Frontal cortex (tissue), 4 donors: ENCODE measurements around the gene KANK2. TPM values are rescaled to one million over a fixed set of nuclear protein-coding genes. Genes with fewer than 3 reads are reported as not detected.
"Not testable (repeated sequence)": the region's sequence is repeated elsewhere in the genome, so short reads cannot be mapped to it uniquely, and the experiment has no call there.

Source experiments
- DNase-seq, 2 donors: peaks; one replicate each; pipeline ENCODE4 v3.0.0; 2012; ENCODE audit warnings: low spot score in 2 of 2
- FAIRE-seq: peaks from 2 replicates; lab custom pipeline; 2012; peaks lifted over from hg19 to GRCh38; lab: Jason Lieb, UNC
- total RNA-seq: library from RNA; depleted of rRNA; stranded (reverse); fragments of >200 nt; gene quantifications from one replicate; pipeline ENCODE4 v1.2.3, GENCODE V29; 2014
- donor health status: control.
- donor health status: control.
- donor health status: control.

The KANK2 gene
- total RNA-seq, 1 donor from 2014 or later = 7.3 TPM

DNA sequence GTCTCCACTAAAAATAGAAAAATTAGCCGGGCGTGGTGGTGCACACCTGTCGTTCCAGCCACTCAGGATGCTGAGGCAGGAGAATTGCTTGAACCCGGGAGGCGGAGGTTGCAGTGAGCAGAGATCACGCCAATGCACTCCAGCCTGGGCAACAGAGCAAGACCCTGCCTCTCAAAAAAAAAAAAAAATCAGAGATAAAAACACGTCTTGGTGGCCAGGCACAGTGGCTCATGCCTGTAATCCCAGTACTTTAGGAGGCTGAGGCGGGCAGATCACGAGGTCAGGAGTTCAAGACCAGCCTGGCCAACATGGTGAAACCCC, 18.2 kb downstream of the KANK2 start:
- DNase-seq, FAIRE-seq: not testable (repeated sequence)

DNA sequence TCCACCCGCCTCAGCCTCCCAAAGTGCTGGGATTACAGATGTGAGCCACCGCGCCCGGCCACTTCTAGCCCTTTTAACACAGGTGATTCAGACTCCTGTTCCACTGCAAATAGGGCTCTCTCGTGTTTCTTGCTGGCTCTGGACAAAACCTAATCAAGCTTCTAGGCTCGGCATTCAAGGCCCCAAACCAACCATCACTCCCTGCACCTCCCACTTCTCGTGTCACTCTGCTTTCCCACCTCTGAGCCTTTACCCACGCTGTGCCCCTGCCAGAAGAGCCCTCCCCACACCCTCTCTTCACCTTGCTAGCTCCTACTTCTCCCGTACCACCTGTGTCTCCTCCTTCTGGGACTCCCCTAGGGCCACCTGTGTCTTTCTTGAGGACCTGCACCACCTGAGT, 19.8 kb downstream of the KANK2 start:
- no peak for FAIRE-seq
- peak in 1 of 2 donors; percentile 13 for DNase-seq

DNA sequence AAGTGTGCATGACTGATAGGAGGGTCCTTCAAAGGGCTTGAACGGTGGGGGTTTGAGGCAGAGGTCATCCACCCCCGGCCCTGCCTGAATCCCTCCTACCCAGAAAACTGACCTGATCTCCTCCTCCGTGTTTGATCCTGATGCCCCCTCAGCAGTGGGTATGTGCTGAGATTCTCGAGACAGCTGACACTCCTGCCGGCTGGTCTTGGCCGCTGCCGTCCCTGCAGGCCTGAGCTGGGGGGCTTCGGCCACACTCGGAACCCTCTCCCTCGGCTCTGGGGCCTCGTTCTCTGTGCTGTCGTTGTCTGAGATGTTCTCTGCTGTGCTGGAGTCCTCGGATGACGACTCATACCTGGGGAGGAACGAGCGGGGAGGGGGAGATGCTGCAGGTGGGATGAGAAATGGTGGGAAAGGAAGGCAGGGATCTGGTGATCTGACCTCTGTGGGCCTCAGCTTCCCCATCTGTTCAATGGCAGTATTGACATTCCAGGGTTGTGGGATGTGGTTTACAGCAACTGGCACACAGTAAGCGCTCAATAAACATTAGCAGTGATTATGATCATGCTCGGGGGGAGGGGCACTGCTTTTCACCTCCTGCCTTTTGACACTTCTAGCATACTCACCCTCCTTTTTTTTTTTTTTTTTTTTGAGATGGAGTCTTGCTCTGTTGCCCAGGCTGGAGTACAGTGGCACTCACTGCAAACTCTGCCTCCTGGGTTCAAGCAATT, 20.7 kb downstream of the KANK2 start:
- DNase-seq = no peak
- no peak for FAIRE-seq

DNA sequence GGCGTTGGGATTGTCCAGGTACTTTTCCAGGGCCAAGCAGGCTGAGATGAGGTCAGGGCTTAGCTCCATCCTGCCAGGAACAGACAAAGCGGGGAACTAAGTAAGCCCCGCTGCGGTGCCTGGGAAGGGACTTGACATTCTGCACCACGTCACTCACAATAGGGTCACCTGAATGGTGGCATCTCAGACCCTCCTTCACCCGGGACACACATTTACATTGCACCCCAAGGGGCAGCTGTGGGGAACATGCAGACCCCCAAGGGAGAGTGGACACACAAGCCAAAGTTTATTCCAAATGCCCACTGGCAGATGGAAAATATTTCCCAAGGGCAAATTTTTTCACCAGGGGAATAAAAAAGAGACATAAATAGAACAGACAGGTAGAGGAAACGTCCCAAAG, 21.4 kb downstream of the KANK2 start:
- FAIRE-seq (no peak), DNase-seq (no peak)

DNA sequence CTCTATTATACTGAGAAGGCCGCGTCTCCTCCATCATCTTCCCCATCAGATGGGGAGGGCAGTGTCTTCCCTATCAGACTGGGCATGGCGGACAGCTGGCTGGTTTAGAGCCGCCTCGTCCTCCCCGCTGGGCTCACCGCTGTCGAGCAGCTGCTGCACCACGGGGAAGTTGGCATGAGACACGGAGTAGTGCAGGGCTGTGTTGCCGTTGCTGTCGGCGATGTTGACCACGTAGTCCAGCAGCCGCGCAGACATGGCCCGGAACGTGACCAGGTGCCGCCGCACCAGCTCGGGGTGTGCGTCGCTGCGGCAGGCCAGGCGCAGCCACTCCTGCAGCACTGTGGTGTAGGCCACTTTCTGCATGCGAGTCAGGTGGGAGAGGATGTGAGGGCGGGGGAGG, 23.0 kb downstream of the KANK2 start:
- DNase-seq = no peak

DNA sequence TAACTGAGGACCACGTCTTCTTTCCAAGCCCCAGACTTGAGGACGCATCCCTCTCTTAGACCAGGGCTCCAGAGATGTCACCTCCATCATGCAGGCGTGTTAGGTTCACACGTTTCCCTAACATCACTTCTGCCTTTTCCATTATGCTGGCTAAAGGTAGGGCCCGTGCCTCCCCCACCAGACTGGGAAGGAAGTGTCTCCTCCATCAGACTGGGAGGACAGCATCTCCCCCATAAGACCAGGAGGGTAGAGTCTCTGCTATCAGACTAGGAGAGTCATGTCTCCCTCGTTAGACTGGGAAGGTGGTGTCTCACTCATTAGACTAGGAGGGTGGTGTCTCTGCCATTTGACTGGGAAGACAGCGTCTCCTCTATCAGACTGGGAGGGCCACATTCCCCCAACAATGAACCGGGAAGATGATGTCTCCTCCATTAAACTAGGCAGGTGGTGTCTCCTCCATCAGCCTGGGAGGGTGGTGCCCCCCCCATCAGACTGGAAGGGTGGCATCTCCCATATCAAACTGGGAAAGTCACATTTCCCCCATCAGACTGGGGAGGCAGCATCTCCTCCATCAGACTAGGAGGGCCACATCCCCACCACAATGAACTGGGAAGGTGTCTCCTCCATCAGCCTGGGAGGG, 23.7 kb downstream of the KANK2 start:
- DNase-seq (no peak), FAIRE-seq (no peak)

More for the DNA sequence above, 23.0 kb downstream of the KANK2 start:
- no peak for FAIRE-seq

DNA sequence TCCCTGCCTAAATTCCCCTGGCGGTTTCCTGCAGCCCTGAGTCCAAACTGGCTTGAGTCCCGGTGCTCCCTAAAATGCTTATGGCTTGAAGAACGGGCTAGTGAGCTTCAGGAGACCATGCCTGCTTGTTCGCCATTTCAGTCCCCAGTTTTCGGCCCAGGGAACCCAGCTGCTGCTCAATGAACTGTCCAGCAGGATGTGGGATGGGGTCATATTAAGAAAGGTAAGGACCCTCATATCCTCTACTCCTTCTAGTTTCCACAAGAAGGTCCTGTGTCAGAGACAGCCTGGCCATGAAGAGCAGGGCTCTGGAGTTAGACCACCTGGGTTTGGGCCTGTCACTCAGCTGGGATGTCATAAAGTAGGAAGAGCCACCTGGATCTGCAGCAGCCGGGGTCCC, 24.8 kb downstream of the KANK2 start:
- no peak for FAIRE-seq
- no peak for DNase-seq

DNA sequence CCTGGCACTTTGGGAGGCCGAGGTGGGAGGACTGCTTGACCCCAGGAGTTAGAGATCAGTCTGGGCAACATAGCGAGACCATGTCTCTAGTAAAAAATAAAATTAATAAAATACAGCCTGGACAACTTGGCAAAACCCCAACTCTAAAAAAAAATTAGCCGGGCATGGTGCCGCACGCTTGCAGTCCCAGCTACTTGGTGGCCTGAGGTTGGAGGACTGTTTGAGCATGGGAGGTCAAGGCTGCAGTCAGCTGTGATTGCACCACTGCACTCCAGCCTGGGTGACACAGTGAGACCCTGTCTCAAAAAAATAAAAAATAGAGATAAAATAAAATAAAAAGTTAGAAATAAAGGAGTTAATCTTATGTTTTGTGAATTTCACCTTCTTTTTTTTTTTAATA, 26.2 kb downstream of the KANK2 start:
- DNase-seq (no peak), FAIRE-seq (no peak)

DNA sequence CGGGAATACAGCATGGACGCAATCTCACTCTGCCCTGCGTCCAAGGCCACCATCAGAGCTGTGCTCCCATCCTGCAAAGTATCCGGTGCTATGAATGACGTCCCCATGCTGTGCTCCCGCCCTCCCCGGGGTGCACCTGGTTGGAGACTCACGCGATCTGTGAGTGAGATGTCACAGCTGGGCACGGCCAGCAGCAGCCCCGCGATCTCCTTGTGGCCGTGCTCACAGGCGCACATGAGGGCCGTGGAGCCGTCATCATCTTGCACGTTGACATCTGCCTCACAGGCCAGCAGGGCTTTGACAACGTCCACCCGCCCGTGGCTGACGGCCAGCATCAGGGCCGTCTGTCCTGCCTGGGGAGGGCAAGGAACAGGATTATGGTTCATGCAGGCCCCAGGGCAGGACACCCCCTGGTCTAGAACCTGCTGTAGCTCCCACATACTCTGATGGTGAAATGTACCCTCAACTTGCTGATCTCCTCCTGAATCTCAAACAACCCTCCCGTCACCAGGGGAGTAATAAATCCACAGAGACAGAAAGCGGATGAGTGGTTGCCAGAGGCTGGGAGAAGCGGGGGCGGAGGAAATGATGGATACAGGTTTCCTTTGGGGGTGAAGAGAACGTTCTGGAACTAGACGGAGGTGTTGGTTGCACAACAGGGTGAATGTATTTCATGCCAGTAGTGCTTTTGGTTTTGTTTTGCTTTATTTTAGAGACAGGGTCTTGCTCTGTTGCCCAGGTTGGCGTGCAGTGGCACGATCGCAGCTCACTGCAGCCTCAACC, 27.3 kb downstream of the KANK2 start:
- FAIRE-seq (no peak), DNase-seq (no peak)

DNA sequence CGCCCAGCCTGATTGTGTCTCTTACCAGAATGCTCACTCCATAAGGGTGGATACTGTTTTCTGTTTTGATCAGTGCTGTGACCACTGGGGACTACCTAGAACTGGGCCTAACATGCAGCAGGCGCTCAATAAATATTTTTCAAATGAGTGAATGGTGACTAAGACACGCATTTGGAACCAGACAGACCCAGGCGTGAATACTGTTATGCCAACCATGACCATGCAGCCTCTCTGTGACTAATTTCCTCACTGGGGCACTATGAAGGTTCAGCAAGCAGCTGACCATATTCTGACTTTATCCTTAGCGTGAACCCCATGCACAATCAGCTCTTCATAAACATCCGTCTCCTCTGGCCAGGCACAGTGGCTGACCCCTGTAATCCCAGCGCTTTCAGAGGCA, 28.8 kb downstream of the KANK2 start:
- FAIRE-seq (no peak), DNase-seq (no peak)

DNA sequence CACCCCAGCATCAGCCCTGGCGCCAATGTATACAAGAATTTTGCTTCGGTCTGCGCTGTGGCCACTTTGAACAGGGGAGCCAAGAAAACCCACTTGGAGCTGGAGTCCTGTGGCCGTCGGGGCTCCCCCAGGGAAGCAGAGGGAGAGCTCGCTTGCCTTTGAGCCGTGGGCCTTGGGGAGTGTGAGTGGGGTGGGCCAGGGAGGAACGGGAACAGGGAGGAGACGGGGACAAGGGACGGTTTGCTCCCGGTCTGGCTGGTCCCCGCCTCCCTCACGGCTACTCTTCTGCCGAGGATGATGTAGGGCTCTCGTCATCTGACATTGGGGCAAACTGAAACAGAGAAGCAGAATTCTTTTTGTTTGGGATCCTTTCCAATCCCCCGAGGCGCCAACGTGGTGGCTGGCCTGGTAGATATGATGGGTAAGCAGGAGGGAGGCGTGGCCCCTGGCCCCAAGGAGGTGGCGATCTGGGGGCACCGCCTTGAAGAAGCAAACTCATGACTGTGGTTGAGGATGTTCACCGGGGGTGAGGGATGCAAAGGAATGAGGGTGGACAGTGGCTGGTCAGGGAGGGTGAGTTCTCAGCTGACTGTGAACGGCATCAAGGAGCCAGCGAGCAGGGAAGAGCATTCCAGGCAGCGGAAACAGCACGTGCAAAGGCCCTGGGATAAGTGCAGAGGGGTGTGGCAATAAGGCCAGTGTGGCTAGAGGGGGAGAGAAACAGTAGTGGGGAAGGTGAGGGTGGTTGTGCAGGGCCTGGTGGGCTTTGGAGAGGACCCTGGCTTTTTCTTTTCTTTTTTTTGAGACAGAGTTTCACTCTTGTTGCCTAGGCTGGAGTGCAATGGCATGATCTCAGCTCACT, 30.8 kb downstream of the KANK2 start:
- DNase-seq = no peak

DNA sequence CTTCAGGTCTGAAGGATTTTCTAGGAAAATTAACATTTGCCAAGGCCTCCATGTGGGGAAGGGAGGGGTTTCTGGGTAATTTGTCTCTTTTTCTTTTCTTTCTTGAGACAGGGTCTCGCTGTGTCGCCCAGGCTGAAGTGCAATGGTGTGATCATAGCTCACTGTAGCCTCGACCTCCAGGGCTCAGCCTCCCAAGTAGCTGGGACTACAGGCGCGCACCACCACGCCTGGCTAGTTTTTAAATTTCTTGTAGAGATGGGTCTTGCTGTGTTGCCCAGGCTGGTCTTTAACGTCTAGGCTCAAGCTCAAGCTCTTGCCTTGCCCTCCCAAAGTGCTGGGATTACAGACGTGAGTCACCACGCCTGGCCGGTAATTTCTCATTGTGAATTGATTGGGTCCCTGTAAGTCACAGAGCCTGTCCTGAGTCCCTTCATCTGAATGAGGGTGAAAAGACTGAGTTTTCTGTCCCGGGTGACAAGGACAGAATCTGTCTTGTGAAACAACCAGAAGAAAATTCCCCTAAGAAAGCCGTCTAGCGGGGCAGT, 31.8 kb downstream of the KANK2 start:
- DNase-seq = no peak
- FAIRE-seq = no peak

More for the DNA sequence above, 30.8 kb downstream of the KANK2 start:
- FAIRE-seq = no peak

DNA sequence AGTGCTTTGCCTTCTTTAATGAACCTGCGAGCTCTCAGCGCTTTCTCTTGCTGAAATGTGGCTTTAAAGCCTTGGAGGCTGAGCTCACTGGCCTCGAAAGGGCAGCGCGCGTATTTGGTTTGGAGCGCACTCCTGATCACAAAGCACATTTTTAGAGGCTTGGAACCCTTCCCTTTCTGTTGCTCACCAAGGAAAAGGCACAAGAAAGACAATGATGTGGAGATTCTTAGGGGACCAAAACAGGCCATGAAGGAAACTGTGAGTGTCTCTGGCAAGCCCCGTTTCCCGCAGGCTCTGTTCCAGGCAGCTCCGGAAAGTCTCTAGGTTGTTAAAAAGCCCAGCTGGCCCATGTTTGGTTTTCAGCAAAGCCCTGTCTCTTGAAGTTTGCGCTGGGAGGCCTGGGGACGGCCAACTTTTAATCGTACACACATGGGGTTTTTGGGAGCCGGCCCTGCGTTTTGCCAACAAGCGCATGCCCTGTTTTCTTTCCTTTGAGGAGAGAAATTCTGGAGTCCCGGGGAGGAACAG, 32.4 kb downstream of the KANK2 start:
- FAIRE-seq (no peak), DNase-seq (no peak)

DNA sequence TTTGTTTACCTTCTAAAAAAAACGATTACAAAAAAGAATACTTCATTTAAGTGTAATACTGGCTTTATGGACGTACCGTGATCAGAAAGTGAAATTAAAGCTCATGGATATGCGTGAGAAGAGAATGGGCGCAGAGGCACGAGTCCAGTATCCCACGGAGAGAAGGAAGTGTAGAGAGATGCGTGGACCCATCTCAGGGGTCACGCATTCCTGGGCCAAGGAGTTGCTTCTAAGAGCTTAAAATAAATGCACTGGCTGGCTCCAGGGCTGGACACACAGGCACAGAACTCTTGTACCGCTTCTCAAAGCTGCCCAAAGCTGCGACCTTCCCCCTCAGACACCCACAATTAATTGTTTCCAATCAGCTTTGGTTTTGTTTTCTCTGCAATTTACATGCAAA, 33.0 kb downstream of the KANK2 start:
- DNase-seq = no peak
- no peak for FAIRE-seq

DNA sequence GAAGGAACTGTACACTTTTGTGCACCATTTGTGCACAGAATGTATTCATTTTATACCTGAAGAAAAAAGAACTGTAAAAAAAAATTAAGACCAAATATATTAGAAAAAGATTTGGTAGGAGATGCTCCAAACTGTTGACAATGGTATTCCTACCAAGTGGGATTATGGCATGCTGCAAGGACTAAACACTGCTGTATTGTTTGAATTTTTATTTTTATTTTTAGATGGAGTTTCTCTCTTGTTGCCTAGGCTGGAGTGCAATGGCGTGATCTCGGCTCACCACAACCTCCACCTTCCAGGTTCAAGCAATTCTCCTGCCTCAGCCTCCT, 36.9 kb downstream of the KANK2 start:
- not testable (repeated sequence) for FAIRE-seq, DNase-seq

DNA sequence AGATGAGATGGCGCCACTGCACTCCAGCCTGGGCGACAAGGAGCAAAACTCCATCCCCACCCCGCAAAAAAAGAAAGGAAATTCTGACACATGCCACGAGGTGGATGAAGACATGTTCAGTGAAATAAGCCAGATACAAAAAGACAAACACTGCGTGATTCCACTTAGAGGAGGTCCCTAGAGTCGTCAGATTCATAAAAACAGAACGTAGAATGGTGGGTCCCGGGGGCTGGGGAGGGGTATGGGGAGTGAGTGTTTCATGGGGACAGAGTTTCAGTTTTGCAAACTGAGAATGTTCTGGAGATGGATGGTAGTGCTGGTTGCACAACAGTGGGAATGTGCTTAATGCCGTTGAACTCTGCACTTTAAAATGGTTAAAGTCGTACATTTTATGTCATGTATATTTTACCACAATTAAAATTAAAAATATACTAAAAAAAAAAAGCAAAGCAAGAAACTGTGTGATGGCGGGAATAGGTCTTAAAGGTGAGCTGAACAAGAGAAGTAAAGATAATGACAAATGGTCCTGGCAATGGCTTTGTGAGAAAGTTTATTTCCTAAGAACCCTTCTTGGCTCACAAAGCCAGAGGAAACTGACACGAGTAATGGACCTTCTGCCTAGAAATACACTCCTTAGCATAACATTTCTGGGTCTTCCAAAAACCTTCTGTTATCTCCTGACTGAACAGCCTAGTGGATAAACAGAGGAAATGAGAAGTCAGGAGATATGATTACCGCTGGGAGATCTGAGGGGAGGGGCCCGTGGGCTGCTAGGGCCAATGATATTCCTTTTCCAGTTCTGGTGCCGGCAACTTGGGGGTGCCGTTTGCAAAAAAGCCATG, 37.5 kb downstream of the KANK2 start:
- FAIRE-seq (no peak), DNase-seq (no peak)

DNA sequence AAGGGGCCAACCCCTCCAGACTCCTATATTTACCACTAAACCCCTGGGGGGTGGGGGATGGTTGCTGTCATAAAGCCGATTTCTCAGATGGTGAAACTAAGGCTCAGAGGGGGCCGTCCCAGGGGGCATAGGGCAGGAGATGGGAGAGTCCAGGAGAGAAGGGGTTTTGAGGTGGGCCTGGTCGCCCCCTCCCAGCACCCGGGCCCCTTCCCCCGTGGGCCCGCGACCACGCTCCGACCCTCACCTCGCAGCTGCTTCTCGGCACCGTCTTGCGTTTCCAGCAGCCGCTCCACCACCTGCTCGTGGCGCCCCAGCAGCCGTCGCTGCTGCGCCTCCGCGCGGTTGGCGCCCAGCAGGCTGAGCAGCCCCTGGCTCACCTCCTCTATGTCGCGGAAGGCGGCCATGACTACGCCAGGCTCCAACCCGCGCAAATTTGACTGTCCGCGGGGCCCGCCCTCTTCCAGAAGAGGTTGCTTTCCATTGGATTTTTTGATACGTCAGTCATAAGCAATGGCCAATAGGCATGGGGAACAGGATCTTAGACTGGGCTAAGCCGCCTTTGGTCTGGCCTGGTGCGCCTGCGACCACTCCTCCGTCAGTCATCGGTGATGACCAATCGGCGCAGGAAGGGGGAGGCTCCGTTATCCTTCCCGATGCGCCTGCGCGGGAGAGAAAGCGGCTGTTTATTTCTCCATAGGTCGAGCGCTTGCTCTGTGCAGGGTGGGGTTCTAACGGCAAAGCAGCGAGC, 41.8 kb downstream of the KANK2 start, which contains the start of gene SPC24:
TSS of gene SPC24 (minus strand) at position 410 of the 748 bp plus-strand sequence. CDS start at position 404, 6 bp downstream.
- DNase-seq (peak; percentile 98 to 99), FAIRE-seq (peak; percentile 93)

DNA sequence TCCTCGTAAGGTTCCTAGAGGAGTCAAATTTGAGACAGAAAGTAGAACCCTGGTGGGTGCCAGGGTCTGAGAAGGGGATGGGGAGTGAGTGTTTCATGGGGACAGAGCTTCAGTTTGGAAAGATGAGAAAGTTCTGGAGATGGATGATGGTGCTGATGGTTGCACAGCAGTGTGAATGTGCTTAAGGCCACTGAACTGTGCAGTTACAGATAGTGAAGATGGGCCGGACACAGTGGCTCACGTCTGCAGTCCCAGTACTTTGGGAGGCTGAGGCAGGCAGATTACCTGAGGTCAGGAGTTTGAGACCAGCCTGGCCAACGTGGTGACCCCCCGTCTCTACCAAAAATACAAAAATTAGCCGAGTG, 42.7 kb downstream of the KANK2 start:
- FAIRE-seq (no peak), DNase-seq (no peak)
